Measurements from ENCODE around the gene MYBPC1.

DNA sequence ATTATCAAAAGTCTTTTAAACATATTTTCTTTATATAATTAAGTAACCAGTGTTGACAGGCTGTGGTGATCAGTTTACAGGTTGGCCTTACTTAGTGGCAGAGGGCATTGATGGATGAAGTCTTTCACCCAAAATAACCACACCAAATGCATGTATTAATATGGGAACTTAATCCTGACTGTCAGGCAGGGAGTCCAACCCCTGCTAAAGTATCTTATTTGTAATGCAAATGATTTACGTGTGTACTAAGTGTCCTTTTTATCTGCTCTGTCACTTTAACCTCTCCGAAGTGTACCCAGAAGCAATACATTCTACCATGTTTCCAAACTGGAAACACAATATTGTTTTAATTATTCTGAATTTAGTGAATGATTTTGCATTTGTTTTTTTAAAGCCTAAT lies 1.4 kb downstream of the MYBPC1 start:
- TF ChIP-seq, protein P1, sequence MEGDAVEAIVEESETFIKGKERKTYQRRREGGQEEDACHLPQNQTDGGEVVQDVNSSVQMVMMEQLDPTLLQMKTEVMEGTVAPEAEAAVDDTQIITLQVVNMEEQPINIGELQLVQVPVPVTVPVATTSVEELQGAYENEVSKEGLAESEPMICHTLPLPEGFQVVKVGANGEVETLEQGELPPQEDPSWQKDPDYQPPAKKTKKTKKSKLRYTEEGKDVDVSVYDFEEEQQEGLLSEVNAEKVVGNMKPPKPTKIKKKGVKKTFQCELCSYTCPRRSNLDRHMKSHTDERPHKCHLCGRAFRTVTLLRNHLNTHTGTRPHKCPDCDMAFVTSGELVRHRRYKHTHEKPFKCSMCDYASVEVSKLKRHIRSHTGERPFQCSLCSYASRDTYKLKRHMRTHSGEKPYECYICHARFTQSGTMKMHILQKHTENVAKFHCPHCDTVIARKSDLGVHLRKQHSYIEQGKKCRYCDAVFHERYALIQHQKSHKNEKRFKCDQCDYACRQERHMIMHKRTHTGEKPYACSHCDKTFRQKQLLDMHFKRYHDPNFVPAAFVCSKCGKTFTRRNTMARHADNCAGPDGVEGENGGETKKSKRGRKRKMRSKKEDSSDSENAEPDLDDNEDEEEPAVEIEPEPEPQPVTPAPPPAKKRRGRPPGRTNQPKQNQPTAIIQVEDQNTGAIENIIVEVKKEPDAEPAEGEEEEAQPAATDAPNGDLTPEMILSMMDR (IDR thresholded peaks at IDR 0.05), result no peak
- no peak for TF ChIP-seq POLR2A (IDR thresholded peaks at IDR 0.05)

Data from adrenal gland (tissue), 5 donors.